ENCODE results near the gene USP14. TPM values are rescaled to one million over a fixed set of nuclear protein-coding genes. Genes with fewer than 3 reads are reported as not detected.
A peak's percentile ranks its signal among the peaks of the same experiment; 100 is the strongest.

The USP14 gene
- total RNA-seq, 1 donor from 2014 or later, result 47.8 TPM

DNA sequence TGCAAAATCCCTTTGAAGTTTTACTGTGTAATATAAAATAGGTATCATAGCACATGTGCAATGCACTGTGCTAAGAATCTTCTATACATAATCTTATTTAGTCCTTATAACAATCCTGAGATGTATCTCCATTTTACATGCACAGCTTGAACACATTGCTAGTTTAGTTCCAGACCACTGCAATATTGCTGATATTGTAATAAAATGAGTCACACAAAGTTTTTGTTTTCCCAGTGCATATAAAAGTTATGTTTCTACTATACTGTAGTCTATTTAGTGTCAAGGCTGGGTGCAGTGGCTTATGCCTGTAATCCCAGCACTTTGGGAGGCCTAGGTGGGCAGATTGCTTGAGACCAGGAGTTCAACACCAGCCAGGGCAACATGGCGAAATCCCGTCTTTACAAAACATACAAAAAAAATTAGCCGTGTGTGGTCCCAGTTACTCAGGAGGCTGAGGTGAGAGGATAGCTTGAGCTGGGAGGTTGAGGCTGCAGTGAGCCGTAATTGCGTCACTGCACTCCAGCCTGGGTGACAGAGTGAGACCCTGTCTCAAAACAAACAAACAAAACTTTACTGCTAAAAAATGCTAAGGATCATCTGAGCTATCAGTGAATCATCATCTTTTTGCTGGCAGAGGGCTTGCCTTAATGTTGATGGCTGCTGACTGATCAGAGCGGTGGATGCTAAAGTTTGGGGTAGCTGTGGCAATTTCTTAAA lies 1.7 kb upstream of the USP14 start:
- DNase-seq (no peak), ATAC-seq (ENCODE audit: poor library complexity) (no peak)
- intact Hi-C loops (cut with DNase I), result no loop called here

GRCh38 chr18:159037-159652 lies 788 bp downstream of the USP14 start:
- intact Hi-C loops (cut with DNase I), result no loop called here
- DNase-seq, result no peak
- no peak for ATAC-seq (ENCODE audit: poor library complexity)

DNA sequence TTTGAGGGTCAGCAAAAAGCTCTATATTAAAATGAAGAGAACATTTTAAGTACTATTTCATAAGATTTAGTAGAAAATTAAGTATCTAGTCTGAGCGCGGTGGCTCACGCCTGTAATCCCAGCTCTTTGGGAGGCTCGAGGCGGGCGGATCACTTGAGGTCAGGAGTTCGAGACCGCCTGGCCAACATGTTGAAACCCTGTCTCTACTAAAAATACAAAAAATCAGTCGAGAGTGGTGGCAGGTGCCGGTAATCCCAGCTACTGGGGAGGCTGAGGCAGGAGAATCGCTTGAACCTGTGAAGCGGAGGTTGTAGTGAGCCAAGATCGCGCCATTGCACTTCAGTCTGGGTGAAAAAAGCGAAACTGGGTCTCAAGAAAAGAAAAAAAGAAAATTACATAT lies 1.6 kb downstream of the USP14 start:
- ATAC-seq (ENCODE audit: poor library complexity), result no peak
- intact Hi-C loops (cut with DNase I), result no loop called here
- no peak for DNase-seq

GRCh38 chr18:160831-161570 lies 2.6 kb downstream of the USP14 start:
- no peak for DNase-seq
- intact Hi-C loops (cut with DNase I), result no loop called here
- ATAC-seq (ENCODE audit: poor library complexity), result no peak

GRCh38 chr18:172361-172760 lies 14.0 kb downstream of the USP14 start:
- ATAC-seq (ENCODE audit: poor library complexity) (no peak), DNase-seq (no peak)
- intact Hi-C loops (cut with DNase I), result no loop called here

GRCh38 chr18:179499-179898 lies 21.1 kb downstream of the USP14 start:
- no peak for ATAC-seq (ENCODE audit: poor library complexity)
- no peak for DNase-seq
- intact Hi-C loops (cut with DNase I), result no loop called here

DNA sequence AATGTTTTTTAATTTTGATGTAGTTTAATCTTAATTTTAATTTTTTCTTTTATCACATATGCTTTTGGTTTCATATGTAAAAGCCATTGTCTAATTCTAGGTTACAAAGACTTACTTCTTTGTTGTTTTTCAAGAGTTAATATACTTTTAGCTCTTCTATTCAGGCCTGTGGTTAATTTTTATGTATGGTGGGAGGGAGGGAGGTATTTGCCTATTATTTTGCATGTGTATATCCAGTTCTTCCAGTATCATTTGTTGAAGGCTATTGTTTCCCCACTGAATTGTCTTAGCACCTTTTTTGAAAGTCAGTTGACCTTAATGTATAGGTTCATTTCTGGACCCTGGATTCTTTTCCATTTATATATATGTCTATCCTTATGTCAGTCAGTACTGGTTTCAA lies 23.4 kb downstream of the USP14 start:
- no peak for ATAC-seq (ENCODE audit: poor library complexity)
- intact Hi-C loops (cut with DNase I), result no loop called here
- DNase-seq, result no peak

- DNase-seq, result no peak
- ATAC-seq (ENCODE audit: poor library complexity), result peak; percentile 57
- intact Hi-C loops (cut with DNase I), result no loop called here
These were observed 25.4 kb downstream of the USP14 start for GRCh38 chr18:183769-184168.

GRCh38 chr18:189254-189653 lies 30.9 kb downstream of the USP14 start:
- DNase-seq (no peak), ATAC-seq (ENCODE audit: poor library complexity) (no peak)

DNA sequence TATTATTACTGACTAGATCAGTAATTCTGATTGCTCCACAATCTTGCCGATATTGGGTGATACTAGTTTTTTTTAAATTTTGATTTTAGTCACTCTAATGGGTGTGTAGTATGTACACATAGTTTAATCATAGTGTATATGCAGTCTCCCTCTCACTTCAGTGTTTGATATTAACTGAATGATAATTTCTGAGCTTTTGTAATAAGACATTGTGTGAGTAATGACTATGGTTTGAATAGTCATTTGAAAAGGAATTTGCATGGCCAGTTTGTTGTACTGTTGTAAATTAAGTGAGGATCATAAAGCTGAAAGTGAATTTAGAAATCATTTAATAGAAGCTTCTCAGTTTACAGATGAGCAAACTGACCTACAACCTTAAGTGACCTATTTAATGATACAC lies 33.4 kb downstream of the USP14 start:
- intact Hi-C loops (cut with DNase I), result no loop called here
- no peak for DNase-seq
- ATAC-seq (ENCODE audit: poor library complexity), result no peak

More at GRCh38 chr18:189254-189653, 30.9 kb downstream of the USP14 start:
- intact Hi-C loops (cut with DNase I), result no loop called here

GRCh38 chr18:192801-193200 lies 34.4 kb downstream of the USP14 start:
- intact Hi-C loops (cut with DNase I), result no loop called here
- DNase-seq (no peak), ATAC-seq (ENCODE audit: poor library complexity) (no peak)

DNA sequence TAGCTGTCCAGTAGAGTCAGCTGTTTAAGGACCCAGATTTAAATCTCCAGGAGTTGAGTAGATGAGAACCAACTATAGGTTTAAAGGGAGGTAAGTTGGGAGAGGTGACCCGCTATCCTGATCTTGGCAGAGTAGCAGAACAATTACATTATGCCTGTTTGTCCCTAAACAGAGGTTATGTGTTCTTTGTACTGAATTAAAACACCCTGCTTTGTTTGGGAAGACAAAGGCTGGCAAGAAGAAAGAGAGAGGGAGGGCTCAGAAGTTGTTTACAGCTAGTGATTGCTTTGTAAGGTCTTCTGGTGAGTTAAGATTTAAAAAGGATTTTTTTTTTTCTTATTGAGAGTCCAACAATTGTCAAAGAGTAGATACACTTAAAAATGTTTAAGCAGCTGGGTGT lies 37.3 kb downstream of the USP14 start:
- intact Hi-C loops (cut with DNase I), result no loop called here
- DNase-seq (no peak), ATAC-seq (ENCODE audit: poor library complexity) (no peak)

DNA sequence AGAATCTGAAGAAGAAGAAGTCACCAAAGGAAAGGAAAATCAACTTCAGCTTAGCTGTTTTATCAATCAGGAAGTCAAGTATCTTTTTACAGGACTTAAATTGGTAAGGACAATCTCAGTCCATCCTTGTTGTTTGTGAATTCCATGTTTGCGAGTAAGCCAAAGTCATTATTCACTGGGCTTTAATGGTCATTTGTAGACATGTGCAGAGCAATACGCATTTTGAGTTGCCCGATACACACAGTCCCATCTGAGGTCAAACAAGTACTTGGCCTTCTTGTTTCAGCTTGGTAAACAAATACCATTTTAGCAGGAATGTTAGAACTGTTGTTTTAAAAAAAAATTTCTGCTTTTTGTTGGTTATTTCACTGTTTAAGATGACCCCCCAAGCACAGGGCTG lies 40.9 kb downstream of the USP14 start:
- no peak for ATAC-seq (ENCODE audit: poor library complexity)
- no peak for DNase-seq
- intact Hi-C loops (cut with DNase I), result no loop called here

DNA sequence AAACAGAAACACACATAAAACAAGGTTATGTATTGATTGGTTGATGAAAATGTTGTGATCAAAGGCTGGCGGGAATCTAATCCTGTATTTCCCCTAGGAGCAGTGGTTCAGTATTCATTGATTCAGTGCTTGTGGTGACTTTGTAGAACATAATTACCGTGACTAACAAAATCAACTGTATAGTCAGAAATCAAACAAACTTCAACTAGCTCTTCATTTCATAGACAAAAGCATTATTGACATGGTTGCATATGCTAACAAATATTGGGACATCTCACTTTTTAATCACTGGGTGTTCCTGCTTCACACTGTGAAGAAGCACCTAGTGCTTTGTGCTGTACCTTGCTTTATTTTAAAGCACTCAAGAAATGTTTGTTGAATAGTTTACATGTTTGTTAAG lies 41.4 kb downstream of the USP14 start:
- intact Hi-C loops (cut with DNase I), result no loop called here
- DNase-seq (no peak), ATAC-seq (ENCODE audit: poor library complexity) (no peak)

DNA sequence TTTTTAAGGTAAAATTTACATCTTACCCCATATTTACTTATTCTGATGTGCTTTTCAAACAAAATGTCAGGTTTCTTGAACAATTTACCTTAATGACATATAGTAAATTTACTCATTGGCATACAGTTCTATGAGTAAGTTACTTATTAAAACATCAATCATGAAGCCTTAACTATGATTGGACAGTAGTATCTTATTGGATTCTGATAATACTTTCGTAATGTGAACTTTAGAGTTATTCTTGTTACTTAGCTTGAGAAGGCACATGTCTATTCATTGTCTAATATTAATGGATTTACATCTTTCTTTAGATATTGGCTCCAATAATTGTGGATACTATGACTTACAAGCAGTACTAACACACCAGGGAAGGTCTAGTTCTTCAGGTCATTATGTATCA lies 51.7 kb downstream of the USP14 start:
- ATAC-seq (ENCODE audit: poor library complexity) (no peak), DNase-seq (no peak)
- intact Hi-C loops (cut with DNase I), result no loop called here

DNA sequence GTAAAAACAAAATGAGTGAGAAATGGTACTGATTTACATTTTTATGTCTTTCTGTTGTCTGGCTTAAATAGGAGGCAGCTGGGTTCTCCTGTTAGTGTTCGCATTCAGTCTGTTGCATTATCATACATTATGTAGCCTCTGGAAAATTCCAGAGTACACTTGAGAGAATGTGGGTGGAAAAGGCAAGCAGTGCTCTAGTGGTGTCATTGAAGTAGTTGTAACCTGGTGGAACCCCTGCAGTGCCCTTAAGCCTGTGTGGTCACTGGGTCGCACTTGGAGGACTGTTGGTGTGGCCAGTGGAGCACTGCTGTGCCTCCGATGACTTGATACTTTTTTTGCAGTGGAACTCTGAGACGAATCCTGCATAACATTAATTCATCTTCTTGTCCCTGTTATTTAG lies 52.4 kb downstream of the USP14 start:
- no peak for ATAC-seq (ENCODE audit: poor library complexity)
- no peak for DNase-seq
- intact Hi-C loops (cut with DNase I), result no loop called here

- DNase-seq (no peak), ATAC-seq (ENCODE audit: poor library complexity) (no peak)
- intact Hi-C loops (cut with DNase I), result no loop called here
These were observed 53.2 kb downstream of the USP14 start for GRCh38 chr18:211582-211981.

DNA sequence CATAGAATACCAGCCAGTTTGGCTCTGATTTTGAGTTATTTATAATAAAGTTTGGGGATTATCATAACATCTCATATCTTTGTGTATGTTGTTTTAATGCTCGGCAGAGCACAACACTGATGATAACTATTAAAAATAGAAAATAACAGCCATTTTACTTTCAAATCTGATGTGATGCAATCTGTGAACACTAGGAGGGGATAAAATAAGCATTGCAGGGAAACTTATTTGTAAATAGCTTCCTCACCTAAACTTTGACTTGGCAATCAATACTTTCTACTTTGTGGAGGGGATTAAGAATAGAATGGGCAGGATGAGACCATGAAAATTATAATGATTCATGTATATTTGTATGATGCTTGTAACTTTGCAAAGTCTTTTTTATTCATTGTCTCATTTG lies 54.4 kb downstream of the USP14 start:
- no peak for ATAC-seq (ENCODE audit: poor library complexity)
- no peak for DNase-seq
- intact Hi-C loops (cut with DNase I), result no loop called here

- no peak for DNase-seq
- intact Hi-C loops (cut with DNase I), result no loop called here
- ATAC-seq (ENCODE audit: poor library complexity), result no peak
These were observed 55.1 kb downstream of the USP14 start for GRCh38 chr18:213505-213904.

GRCh38 chr18:213966-214365 lies 55.6 kb downstream of the USP14 start:
- no peak for ATAC-seq (ENCODE audit: poor library complexity)
- intact Hi-C loops (cut with DNase I), result no loop called here
- DNase-seq, result no peak

Measured in Right ventricle myocardium superior (tissue), 1 donor.